GM18499 (cell line): ENCODE measurements around the gene TBC1D4.
"Not testable (repeated sequence)": the region's sequence is repeated elsewhere in the genome, so short reads cannot be mapped to it uniquely, and the experiment has no call there.

Experiments
- ATAC-seq: cut with Tn5 transposase; IDR thresholded peaks from one replicate; pipeline ENCODE4 v1.9.1; 2021; ENCODE audit warnings: moderate number of reproducible peaks; ENCODE audit not compliant: insufficient read depth, unreplicated experiment

Gene TBC1D4

GRCh38 chr13:75250526-75251178 lies 231.3 kb downstream of the TBC1D4 start:
- ATAC-seq, result no peak

GRCh38 chr13:75245578-75245977 lies 236.4 kb downstream of the TBC1D4 start:
- ATAC-seq, result not testable (repeated sequence)

- not testable (repeated sequence) for ATAC-seq
Observed at GRCh38 chr13:75240240-75240639, 241.7 kb downstream of the TBC1D4 start.

- ATAC-seq, result no peak
Observed at GRCh38 chr13:75236774-75237173, 245.2 kb downstream of the TBC1D4 start.
